T47D (cell line): ENCODE measurements around the gene NABP2.

Source experiments
- DNase-seq, 2 experiments: peaks; one replicate each; pipeline versions ENCODE4 v3.0.0 to v3.0.0-alpha.2; 2011 to 2012; ENCODE audit warnings: low read depth in 1 of 2, low spot score in 1 of 2
- JUND ChIP-seq: IDR thresholded peaks from 2 replicates; pipeline ENCODE4 v1.6.1; 2012; ENCODE audit warnings: low read depth
- in situ Hi-C: cut with HindIII; loops from 2 replicates; pipeline ENCODE4 v1.10.0; 2016; ENCODE audit warnings: low sequenced_read_pairs, low pct_unique_long_range_greater_than_20kb

The NABP2 gene

GRCh38 chr12:56278905-56279304 is 54.8 kb downstream of the NABP2 start:
- TF ChIP-seq JUND: no peak
- no peak for DNase-seq
- in situ Hi-C loops: no loop called here
